NCI-H2081 treated with DMSO at 0.1 percent for 48 hours (cell line): ENCODE results near the gene PPP1R14B.
A peak's percentile ranks its signal among the peaks of the same experiment; 100 is the strongest.

Source experiments
- DNase-seq: peaks from one replicate; lab custom pipeline; 2025; lab: John Stamatoyannopoulos, UW

PPP1R14B gene

GRCh38 chr11:64246871-64247728, at the start of gene PPP1R14B:
Gene PPP1R14B (minus strand): TSS chr11:64246943. CDS start chr11:64246673, 270 bp downstream.
- DNase-seq = no peak

- DNase-seq = no peak
Observed at GRCh38 chr11:64296236-64296635, 49.5 kb upstream of the PPP1R14B start.

- DNase-seq = no peak
Observed at GRCh38 chr11:64295760-64296159, 49.0 kb upstream of the PPP1R14B start.

- no peak for DNase-seq
Observed at GRCh38 chr11:64294774-64295173, 48.0 kb upstream of the PPP1R14B start.

GRCh38 chr11:64292460-64293254, 45.9 kb upstream of the PPP1R14B start:
- no peak for DNase-seq

- no peak for DNase-seq
Observed at GRCh38 chr11:64291752-64292459, 45.2 kb upstream of the PPP1R14B start.

GRCh38 chr11:64291262-64291751, 44.6 kb upstream of the PPP1R14B start, which contains the start of gene KCNK4:
Gene KCNK4 (plus strand): TSS chr11:64291302. CDS start chr11:64293019, 1,717 bp downstream.
- DNase-seq = no peak

GRCh38 chr11:64290352-64291261, 43.9 kb upstream of the PPP1R14B start:
- DNase-seq = no peak

- DNase-seq = no peak
Observed at GRCh38 chr11:64289002-64289564, 42.3 kb upstream of the PPP1R14B start.

- DNase-seq = no peak
Observed at GRCh38 chr11:64288353-64288750, 41.6 kb upstream of the PPP1R14B start.

GRCh38 chr11:64287676-64288352, 41.1 kb upstream of the PPP1R14B start:
- DNase-seq = no peak

- DNase-seq = no peak
Observed at GRCh38 chr11:64286801-64287159, 40.0 kb upstream of the PPP1R14B start.

GRCh38 chr11:64285885-64286800, 39.4 kb upstream of the PPP1R14B start:
- no peak for DNase-seq

GRCh38 chr11:64284962-64285884, 38.5 kb upstream of the PPP1R14B start, which contains the start of gene GPR137:
Gene GPR137 (plus strand): TSS chr11:64285848. CDS start chr11:64286525, 677 bp downstream.
- no peak for DNase-seq

GRCh38 chr11:64284048-64284961, 37.6 kb upstream of the PPP1R14B start, which contains the start of gene BAD:
Gene BAD (minus strand): TSS chr11:64284665. CDS start chr11:64284368, 297 bp downstream.
- peak; percentile 61 for DNase-seq

GRCh38 chr11:64283092-64283491, 36.3 kb upstream of the PPP1R14B start:
- DNase-seq = no peak
